Islet of Langerhans (tissue), 1 donor: ENCODE data around the gene SLCO2A1.

Experiments used
- FAIRE-seq: peaks from one replicate; lab custom pipeline; 2011; peaks lifted over from hg19 to GRCh38; lab: Jason Lieb, UNC

The SLCO2A1 gene

GRCh38 chr3:134060561-134061385 lies 31.0 kb upstream of the SLCO2A1 start:
- FAIRE-seq, result no peak

DNA sequence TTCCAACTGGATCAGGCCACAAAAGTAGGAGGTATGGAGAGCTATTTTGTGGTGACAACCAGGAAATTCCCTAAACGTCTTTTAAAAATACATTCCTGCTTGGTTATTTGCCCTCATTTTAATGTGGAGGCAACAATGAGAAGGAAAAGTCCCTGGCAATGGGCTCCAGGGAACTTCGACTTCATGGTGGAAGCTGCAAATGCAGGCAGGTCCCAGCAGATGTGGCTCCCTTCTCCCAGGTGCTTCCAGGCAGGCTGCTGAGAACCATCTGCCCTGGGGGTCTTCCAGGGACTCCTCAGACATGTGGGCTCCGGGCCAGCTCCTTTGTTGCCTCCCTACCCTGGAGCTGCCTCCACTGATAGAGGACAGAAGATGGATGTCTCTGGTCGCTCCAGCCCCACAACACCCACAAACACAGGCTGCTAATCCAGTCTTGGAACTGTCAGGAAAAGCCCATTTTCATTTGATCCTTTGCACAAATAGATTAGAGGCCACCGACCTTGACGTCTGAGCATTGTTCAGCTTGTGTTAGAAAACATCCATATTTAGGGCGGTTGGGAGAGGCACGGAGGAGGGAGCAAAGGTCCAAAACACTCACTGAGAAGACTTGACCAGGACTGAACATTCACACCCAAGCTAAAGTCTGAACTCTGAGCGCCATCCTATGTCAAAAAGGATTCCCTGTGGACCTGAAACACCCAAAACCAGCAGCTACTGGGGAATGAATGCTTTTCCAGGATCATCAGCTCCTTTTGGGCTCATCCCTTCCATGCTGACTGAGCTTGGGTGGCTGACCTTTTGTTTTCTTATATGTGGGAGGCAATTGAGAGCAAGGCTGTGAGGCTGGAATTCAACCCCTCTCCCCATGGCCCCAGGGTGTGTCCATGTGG lies 30.2 kb upstream of the SLCO2A1 start:
- FAIRE-seq, result no peak

DNA sequence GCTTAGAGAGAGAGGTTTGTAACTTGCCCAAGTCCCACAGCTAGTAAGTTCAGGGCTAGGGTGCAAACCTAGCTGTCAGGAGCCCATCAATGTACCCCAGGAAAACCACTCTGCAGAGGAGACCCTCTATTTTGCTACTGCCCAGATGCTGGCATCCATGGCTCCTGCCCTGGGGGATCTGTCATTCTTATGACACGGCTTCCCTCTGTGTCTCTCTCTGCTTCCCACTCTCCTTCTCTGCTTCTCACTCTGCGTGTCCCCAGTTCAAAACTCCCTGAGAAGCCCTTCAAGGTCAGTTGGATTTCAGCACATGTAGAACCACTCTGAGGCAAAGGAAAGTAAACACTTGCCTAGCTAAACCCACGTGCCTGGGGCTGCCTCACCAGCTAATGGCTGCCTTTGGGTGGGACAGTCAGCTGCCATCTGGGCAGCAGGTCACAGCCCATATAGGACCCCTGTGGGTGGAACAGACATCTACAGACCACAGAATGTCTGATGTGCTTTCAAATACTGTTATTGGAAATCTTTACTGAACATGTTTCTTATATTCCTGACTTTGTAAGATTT lies 29.4 kb upstream of the SLCO2A1 start:
- FAIRE-seq, result no peak

- no peak for FAIRE-seq
Measured at GRCh38 chr3:134057654-134058110, 28.0 kb upstream of the SLCO2A1 start.

DNA sequence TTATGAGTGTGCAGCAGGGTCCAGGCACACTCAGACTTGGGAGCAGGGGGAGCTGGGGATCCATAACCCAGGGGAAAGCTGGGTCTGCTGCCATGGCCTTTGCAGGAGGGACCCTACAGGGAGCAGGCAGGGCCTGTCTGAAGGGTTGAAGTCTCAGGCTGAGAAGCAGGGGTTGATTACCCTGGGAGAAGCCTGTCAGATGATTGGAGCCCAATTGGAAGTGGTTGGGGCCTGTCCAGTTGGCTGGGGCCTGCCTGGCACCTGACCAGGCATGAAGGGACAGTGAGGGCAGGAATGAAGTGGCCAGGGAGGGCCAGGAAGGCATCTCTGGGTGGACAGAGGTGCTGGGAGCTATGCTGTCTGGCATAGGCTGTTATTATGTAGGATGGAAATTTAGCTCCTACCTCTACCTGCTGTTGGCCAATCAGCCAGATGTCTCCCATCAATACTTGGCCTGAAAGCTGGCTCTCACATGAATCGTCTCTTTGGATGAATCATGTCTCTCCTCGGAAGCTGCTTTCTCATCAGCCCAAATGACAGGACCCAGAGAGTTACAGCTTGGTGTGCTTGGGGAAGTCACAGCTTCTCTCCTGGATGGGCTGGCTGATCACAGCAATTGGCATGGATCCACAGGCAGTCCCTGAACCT lies 27.4 kb upstream of the SLCO2A1 start:
- no peak for FAIRE-seq

- FAIRE-seq, result no peak
Measured at GRCh38 chr3:134056464-134056891, 26.8 kb upstream of the SLCO2A1 start.

- FAIRE-seq, result no peak
Measured at GRCh38 chr3:134055661-134056060, 25.9 kb upstream of the SLCO2A1 start.

DNA sequence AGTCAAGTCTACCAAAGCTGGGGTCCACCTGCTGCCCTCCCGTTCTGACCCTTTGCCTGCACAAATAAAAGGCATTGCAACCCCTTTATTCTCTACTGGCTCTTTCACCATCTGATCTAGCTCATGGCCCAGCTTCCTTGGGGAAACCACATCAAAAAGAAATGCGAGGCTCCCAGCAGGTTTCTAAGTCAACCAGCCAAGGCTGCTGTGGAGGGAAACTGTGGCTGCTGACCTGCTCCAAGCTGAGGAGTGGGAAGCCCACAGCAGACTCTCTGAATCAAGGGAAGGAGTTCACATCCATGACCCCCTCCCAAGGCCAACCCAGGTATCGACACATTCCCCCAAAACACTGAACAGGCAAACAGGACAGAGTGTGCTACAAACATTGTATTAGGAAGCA lies 25.2 kb upstream of the SLCO2A1 start:
- FAIRE-seq, result no peak

DNA sequence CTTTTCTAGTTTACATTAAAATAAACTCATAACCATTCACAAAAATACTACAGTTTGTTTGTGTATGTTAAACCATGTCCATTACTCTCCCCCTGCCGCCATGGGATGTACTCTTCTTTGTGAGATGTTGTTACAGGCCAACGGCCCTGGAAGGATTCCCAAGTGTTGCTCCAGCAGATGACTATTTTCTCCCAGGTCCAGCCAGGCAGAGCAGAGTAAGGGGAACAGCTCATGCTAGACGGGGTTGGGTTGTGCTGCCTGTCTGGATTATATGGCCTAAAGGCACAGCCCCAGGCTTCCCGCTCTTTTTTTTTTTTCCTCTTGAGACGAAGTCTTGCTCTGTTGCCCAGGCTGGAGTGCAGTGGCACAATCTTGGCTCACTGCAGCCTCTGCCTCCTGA lies 24.5 kb upstream of the SLCO2A1 start:
- no peak for FAIRE-seq

DNA sequence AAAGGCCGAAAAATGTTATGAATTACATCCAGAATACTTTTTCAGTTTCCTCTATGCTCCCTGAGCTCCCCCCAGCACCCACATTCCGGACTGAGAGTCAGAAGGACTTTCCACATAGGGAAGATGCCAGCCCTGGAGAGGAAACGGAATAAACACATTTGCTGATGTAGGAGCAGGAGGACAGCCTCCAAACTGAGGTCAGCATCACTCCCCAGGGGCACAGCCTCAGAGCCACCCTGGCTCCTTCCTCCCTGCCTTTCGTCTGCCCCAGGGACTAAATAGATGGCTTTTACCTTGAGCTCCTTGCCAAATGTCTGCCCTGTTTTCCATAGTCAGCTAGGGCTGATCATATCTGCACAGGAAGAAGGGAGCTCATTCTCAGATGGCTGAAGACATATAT lies 22.6 kb upstream of the SLCO2A1 start:
- no peak for FAIRE-seq

GRCh38 chr3:134049676-134050075 lies 20.0 kb upstream of the SLCO2A1 start:
- no peak for FAIRE-seq

DNA sequence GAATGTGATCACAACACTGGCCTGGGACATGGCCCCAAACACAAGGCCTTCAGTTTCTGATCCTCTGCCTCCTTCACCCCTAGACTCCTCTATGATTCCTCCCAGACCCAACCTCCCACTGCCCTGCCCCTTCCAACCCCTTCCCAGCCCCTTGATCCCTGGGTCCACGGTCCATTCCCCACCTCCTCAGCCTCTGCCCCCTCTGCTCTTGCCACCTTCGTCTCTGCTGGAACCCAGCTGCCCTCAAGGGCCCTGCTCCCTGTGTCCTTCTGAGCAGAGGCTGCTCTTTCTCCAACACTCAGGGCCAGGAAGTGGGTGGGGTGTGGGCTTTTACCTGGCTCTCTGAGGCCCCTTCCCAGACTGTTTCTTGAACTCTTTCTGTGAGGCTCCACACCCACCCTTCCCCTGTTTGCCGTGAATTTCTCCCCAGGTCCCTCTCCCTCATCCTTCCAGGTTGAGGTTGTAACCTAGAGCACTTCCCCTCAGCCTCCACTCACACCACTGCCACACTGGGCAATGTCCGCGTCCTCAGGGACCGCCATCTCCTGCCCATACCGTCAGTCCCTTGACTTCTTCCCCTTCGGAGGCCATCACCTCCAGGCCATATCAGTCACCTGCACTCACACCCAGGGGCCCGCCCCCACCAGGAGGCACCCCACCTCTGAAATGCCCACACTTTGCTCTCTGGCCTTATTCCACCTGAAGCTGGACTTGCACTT lies 18.7 kb upstream of the SLCO2A1 start:
- no peak for FAIRE-seq

DNA sequence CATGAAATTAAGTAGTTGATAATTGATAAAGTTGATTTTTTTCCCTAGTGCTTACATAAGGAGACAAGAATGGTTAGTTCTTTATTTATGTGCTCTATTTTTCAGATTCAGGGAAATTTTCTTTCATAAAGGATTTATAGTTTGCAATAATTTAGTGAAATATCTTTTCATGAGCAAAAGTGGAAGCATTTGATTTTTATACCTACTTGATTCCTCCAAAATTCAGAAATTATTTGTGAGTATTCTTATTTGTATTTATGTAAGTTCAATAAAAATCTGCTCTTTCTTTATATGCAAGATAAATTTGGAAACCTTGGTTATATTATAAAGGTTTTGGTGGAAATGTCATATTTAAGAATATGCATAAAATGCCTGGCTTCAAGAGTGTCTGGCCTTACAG lies 14.7 kb upstream of the SLCO2A1 start:
- no peak for FAIRE-seq

DNA sequence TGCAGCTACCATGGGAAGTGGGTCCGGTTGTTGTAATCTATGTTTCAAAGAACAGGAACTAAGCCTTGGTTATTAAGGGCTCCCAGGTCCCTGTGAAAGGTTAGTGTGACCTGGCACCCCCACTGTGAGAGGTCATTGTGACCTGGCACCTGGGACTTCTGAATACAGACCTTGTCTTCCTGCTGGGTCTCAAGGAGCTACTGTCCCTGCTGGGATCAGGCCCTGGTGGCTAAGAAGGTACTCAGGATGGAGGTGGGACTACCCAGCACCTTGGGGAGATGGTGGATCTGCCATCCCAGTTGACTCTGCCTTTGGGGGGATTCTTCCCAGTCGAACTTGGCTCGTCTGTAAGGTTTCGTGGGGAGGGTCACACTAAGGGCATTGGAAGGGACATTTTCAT lies 10.3 kb upstream of the SLCO2A1 start:
- FAIRE-seq, result no peak

GRCh38 chr3:134039161-134039862 lies 9.6 kb upstream of the SLCO2A1 start:
- FAIRE-seq, result no peak

- FAIRE-seq, result no peak
Measured at GRCh38 chr3:134038716-134039115, 9.0 kb upstream of the SLCO2A1 start.

- FAIRE-seq, result no peak
Measured at GRCh38 chr3:134038071-134038491, 8.4 kb upstream of the SLCO2A1 start.

DNA sequence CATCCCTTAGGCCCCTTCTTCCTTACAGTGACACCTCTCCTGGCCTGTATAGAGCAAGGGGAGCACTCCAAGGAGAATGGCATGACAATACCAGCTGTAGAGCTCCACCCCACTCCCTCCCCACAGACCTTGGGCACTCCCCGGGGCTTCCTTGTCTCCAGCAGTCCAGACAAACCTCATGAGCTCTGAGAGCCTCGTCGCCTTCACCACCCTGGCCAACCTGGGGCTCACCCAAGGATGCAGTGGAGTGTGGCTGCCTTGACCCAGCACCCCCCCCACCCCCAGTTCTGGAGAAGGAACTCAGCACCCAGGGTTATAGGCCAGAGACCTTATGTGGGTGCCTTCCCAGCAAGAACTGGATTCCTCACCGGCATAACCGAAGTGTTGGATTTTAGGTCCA lies 7.4 kb upstream of the SLCO2A1 start:
- FAIRE-seq, result no peak

GRCh38 chr3:134036291-134036690 lies 6.6 kb upstream of the SLCO2A1 start:
- no peak for FAIRE-seq

- FAIRE-seq, result no peak
Measured at GRCh38 chr3:134035836-134036235, 6.1 kb upstream of the SLCO2A1 start.
